Stomach smooth muscle (tissue), 2 donors: ENCODE data around the gene ARL5B.
"Not testable (repeated sequence)": the region's sequence is repeated elsewhere in the genome, so short reads cannot be mapped to it uniquely, and the experiment has no call there.

Experiments used
- H3K27ac ChIP-seq: one replicate; pipeline ENCODE4 v1.7.0; 2013; ENCODE audit warnings: mild to moderate bottlenecking, low read length, inconsistent platforms
- H3K27me3 ChIP-seq, 2 donors: one replicate each; pipeline ENCODE4 v1.7.0; 2013; ENCODE audit warnings: low read length in 2 of 2; ENCODE audit not compliant: insufficient read depth in 2 of 2, control insufficient read depth in 1 of 2
- H3K36me3 ChIP-seq, 2 donors: one replicate each; pipeline ENCODE4 v1.7.0; 2013; ENCODE audit warnings: low read length in 2 of 2; ENCODE audit not compliant: control insufficient read depth in 2 of 2, insufficient read depth in 2 of 2
- H3K4me1 ChIP-seq: one replicate; pipeline ENCODE4 v1.7.0; 2013; ENCODE audit warnings: low read length; ENCODE audit not compliant: control insufficient read depth, insufficient read depth
- H3K4me3 ChIP-seq, 2 donors: one replicate each; pipeline ENCODE4 v1.7.0; 2013; ENCODE audit warnings: low read length in 2 of 2
- H3K9ac ChIP-seq, 2 donors: one replicate each; pipeline ENCODE4 v1.7.0; 2013; ENCODE audit warnings: low read length in 2 of 2, mild to moderate bottlenecking in 1 of 2
- H3K9me3 ChIP-seq, 2 donors: one replicate each; pipeline ENCODE4 v1.7.0; 2013; ENCODE audit warnings: low read length in 2 of 2; ENCODE audit not compliant: control insufficient read depth in 2 of 2
- donor health status: healthy.
- donor health status: Pancreatic carcinoma.

ARL5B gene, protein sequence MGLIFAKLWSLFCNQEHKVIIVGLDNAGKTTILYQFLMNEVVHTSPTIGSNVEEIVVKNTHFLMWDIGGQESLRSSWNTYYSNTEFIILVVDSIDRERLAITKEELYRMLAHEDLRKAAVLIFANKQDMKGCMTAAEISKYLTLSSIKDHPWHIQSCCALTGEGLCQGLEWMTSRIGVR

DNA sequence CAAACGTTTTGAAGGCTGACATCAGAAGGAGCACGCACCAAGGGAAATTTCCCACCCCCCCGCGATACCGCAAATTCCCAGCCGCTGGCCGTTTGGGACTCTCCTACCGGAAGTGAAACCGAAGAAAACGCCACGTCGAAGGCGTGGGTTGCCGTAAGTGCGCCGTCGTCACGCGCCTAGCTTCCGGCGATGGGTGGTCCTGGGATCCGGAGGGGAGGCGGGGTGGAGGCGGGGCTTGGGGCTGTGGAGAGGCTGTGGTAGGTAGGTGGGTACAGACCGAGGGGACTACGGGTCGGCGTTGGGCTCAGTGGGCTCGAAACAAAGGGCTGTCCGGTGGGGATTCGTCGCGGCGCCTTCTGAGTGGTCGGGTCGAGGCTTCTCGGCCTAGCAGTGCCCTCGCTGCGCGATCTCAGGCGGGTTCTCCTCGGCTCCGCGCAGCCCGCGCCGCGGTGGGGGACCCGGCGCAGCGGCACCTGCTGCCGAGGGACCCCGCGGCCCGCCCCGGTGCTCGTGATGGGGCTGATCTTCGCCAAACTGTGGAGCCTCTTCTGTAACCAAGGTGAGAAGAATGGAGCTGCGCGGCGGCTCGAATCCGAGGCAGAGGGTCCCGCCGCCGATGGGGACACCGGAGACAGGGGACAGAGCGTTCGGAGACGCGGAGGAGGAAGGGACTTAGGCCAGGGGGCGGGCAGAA is at the start of gene ARL5B:
Gene ARL5B (plus strand): TSS at position 307 of the 694 bp plus-strand sequence. CDS start 207 bp downstream, at position 514.
- no peaks in the 10 kb centered on the region for H3K27me3 ChIP-seq
- peak within 1 kb of the TSS; percentile 91 to 98 for H3K4me3 ChIP-seq
- peak within 1 kb of the TSS; percentile 99 for H3K9ac ChIP-seq
- H3K4me1 ChIP-seq: peaks cover 6% of the 10 kb centered on the region
- H3K27ac ChIP-seq: peak within 1 kb of the TSS; percentile 95
- no peaks in the 10 kb centered on the region for H3K36me3 ChIP-seq
- H3K9me3 ChIP-seq: no peaks in the 10 kb centered on the region

DNA sequence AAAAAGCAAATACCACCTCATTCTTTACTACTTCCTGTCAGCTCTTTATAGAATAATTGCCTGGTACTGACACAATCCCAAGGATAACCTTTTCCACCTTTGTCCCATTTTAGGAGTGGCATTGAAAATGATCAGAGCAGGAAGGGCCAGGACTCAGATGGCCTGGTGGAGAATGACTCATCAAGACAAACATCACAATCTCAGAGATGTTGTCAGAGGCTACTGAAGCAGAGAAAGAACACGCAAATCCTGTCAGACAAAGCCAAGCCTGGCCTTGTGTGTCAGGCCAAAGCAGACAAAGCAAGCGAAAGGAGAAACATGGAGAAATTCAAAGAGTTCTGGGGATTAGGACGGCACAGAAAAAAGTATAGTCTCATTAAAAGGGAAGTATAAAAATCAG is 48.7 kb upstream of the ARL5B start:
- Histone ChIP-seq H3K4me1 (no peaks in the 10 kb centered on the region), H3K9me3 (no peaks in the 10 kb centered on the region), H3K4me3 (no peak overlapping the region), H3K27me3 (no peaks in the 10 kb centered on the region), H3K9ac (no peak overlapping the region), H3K27ac (no peak overlapping the region), H3K36me3 (no peaks in the 10 kb centered on the region)

DNA sequence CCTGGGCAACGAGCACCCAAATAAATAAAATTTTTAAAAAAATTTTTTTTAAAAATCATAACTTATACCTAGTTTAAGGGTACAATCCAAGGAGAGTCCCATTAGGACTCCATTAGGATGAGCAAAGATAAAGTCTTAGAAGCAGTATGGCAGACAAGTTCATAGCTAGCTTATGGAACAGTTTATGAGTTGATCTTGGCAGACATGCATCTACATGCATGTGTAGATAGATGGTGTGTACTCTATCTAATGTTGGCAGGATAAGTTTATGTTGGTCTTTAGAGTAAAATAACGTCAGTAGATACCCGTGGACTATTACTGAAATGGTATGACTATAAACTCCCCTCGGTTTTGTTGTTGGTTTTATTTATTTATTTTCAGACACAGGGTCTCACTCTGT is 48.1 kb upstream of the ARL5B start:
- no peaks in the 10 kb centered on the region for H3K36me3 ChIP-seq
- no peaks in the 10 kb centered on the region for H3K9me3 ChIP-seq
- H3K4me1 ChIP-seq: no peaks in the 10 kb centered on the region
- no peaks in the 10 kb centered on the region for H3K27me3 ChIP-seq
- H3K4me3 ChIP-seq: no peak overlapping the region
- no peak overlapping the region for H3K27ac ChIP-seq
- no peak overlapping the region for H3K9ac ChIP-seq

DNA sequence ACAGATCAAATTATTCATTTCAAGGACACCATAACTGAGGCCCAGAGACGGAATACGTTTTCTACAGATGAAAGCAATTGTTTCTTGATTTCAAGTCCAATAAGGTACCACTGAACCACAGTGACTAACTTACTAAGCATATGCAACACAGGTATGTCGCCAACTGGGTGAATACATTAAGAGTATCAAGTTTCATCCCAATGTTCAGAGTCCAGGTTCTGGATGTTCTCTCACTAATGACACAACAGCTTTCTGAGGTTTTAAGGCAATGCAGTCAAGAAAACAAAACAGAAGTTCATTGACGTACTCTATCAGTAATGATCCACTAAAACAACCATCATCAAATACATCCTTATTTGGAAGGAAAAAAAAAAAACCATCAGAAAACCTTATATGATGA is 43.6 kb upstream of the ARL5B start:
- no peak overlapping the region for H3K27ac ChIP-seq
- no peaks in the 10 kb centered on the region for H3K9me3 ChIP-seq
- H3K4me3 ChIP-seq: no peak overlapping the region
- no peaks in the 10 kb centered on the region for H3K4me1 ChIP-seq
- H3K9ac ChIP-seq: no peak overlapping the region
- peaks cover 0 to 1% of the 10 kb centered on the region in 2 donors for H3K36me3 ChIP-seq
- H3K27me3 ChIP-seq: no peaks in the 10 kb centered on the region

DNA sequence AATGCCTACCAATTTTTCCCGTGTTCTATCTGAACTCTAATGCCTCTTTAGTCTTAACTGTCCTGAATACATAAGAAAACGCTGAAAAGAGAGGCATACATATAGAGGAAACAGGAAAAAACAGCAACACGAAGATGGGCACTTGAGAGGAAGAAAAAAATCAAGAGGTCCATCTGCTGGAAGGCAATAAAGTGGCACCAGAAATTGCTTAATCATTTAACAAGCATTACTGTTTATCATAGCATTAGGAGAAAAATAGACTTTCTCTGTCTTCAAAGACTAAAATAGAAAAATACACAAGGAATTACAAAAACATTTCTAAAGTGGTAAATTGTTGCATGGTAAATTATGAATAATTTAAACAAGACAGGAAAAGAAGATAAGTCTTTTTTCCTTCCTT is 42.9 kb upstream of the ARL5B start:
- Histone ChIP-seq H3K27ac (no peak overlapping the region), H3K4me3 (no peak overlapping the region), H3K9me3 (no peaks in the 10 kb centered on the region), H3K27me3 (no peaks in the 10 kb centered on the region), H3K9ac (no peak overlapping the region), H3K4me1 (no peaks in the 10 kb centered on the region), H3K36me3 (peaks cover 0 to 3% of the 10 kb centered on the region in 2 donors)

DNA sequence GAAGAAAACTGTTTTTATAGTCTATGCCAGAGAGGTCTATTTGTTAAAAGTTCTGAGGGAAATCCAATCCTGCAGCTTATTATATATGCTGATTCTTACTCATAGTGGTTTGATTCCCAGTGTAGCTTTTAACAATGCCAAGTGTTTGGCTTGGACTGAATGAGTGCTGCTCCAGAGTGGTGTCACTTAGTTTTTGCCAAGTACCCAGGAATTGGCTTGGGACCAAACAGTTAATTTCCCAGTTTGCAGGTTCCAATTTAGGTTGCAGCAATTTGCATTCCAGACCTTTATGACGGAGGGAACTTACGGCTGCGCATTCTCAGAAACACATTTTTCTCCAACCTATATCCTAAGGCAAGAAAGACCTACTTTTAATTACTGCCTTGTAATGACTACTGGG is 40.2 kb upstream of the ARL5B start:
- H3K27ac ChIP-seq: no peak overlapping the region
- no peaks in the 10 kb centered on the region for H3K27me3 ChIP-seq
- H3K4me3 ChIP-seq: no peak overlapping the region
- H3K9ac ChIP-seq: no peak overlapping the region
- peaks cover 3% of the 10 kb centered on the region for H3K4me1 ChIP-seq
- no peaks in the 10 kb centered on the region for H3K9me3 ChIP-seq
- peaks cover 0 to 3% of the 10 kb centered on the region in 2 donors for H3K36me3 ChIP-seq

DNA sequence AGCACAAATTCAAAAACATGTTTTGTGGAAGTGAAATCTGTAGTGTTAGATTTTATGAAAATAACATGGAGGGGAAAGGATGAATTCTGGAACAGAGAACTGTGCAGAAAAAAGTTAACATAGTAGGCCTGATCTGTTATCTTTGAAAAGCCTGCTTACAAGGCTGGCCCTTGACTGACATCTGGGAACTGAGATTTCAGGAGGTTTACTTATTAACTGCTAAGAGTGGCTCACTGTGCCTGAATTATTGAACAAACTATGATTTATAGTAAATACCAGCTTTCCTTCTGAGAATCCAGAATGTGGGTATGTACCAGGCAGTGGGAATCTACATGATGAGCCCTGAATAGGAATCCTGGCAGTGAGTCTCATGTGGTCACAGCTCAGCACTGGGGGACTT is 38.4 kb upstream of the ARL5B start:
- no peaks in the 10 kb centered on the region for H3K27me3 ChIP-seq
- no peak overlapping the region for H3K4me3 ChIP-seq
- H3K9me3 ChIP-seq: no peaks in the 10 kb centered on the region
- H3K27ac ChIP-seq: no peak overlapping the region
- H3K36me3 ChIP-seq: peaks cover 0 to 3% of the 10 kb centered on the region in 2 donors
- peaks cover 3% of the 10 kb centered on the region for H3K4me1 ChIP-seq
- no peak overlapping the region for H3K9ac ChIP-seq

DNA sequence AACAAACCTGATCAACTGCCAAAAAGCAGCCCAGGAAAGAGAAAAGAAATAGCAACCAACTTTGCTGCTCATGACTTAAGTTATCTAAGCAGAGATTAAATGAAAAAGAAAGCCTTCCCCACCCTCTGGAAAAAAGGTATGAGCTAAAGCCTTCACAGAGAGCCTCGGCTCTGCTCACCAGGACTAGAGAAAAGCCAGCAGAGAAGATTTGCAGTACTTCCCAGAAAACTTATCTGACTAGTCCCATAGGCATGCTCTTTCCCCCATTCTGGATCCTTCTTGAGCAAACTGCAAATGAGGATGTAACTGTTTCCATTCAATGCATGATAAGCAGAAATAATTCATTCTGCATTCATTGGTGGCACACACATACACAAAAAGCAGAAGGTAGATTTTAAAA is 35.6 kb upstream of the ARL5B start:
- not testable (repeated sequence) for H3K36me3 ChIP-seq, H3K27ac ChIP-seq, H3K9me3 ChIP-seq, H3K27me3 ChIP-seq, H3K9ac ChIP-seq, H3K4me1 ChIP-seq
- H3K4me3 ChIP-seq: peak overlapping the region in 1 of 2 donors; percentile 0

DNA sequence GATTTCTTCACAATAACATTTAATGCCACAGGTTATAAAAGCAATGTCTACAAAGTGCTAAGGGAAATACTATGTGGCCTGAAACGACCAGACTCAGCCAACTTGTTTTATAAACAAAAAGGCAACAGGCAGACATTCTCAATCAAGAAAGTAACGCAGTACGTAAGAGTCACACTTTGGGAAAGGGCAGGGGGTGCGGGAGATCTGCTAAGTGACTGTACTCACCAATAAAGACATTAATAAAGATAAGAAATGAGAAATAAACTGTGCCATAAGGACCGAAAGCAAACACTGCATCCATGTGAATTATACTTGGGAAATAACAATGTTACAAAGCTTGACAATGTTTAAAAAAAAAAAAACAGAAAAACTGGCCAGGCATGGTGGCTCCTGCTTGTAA is 33.3 kb upstream of the ARL5B start:
- H3K9ac ChIP-seq: peak overlapping the region in 1 of 2 donors; percentile 13
- peak overlapping the region; percentile 37 for H3K27ac ChIP-seq
- peaks cover 5% of the 10 kb centered on the region for H3K4me1 ChIP-seq
- H3K4me3 ChIP-seq: no peak overlapping the region
- H3K36me3 ChIP-seq: no peaks in the 10 kb centered on the region
- H3K9me3 ChIP-seq: no peaks in the 10 kb centered on the region
- H3K27me3 ChIP-seq: no peaks in the 10 kb centered on the region

DNA sequence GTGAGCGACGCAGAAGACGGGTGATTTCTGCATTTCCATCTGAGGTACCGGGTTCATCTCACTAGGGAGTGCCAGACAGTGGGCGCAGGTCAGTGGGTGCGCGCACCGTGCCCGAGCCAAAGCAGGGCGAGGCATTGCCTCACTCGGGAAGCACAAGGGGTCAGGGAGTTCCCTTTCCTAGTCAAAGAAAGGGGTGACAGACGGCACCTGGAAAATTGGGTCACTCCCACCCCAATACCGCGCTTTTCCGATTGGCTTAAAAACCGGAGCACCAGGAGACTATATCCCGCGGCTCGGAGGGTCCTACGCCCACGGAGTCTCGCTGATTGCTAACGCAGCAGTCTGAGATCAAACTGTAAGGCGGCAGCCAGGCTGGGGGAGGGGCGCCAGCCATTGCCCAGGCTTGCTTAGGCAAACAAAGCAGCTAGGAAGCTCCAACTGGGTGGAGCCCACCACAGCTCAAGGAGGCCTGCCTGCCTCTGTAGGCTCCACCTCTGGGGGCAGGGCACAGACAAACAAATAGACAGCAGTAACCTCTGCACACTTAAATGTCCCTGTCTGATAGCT is 31.7 kb upstream of the ARL5B start:
- H3K36me3 ChIP-seq, H3K4me1 ChIP-seq, H3K27me3 ChIP-seq, H3K9me3 ChIP-seq: not testable (repeated sequence)
- peak overlapping the region; percentile 41 for H3K27ac ChIP-seq
- H3K9ac ChIP-seq: peak overlapping the region; percentile 62 to 71
- peak overlapping the region; percentile 63 to 74 for H3K4me3 ChIP-seq

DNA sequence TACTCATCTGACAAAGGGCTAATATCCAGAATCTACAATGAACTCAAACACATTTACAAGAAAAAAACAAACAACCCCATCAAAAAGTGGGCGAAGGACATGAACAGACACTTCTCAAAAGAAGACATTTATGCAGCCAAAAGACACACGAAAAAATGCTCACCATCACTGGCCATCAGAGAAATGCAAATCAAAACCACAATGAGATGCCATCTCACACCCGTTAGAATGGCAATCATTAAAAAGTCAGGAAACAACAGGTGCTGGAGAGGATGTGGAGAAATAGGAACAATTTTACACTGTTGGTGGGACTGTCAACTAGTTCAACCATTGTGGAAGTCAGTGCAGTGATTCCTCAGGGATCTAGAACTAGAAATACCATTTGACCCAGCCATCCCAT is 26.7 kb upstream of the ARL5B start:
- not testable (repeated sequence) for H3K4me3 ChIP-seq, H3K9ac ChIP-seq, H3K4me1 ChIP-seq, H3K36me3 ChIP-seq, H3K27me3 ChIP-seq, H3K27ac ChIP-seq, H3K9me3 ChIP-seq
